PC-3 (cell line): ENCODE data around the gene SRPX2. TPM values are rescaled to one million over a fixed set of nuclear protein-coding genes. Genes with fewer than 3 reads are reported as not detected.
A peak's percentile ranks its signal among the peaks of the same experiment; 100 is the strongest.

Source experiments
- ATAC-seq: fragments of 200-7000 bp; cut with Tn5 transposase; 2 replicates; pipeline ENCODE4 v1.9.1; 2020; ENCODE audit warnings: mild to moderate bottlenecking, moderate library complexity
- BruUV-seq: library from RNA; stranded (reverse); fragments of 400-500 nt; replicated peaks from 2 replicates; lab custom pipeline; 2021; lab: Mats Ljungman, UMichigan
- CTCF ChIA-PET: fragments of 300-600 bp; sonication (Branson Sonifier 250); formaldehyde crosslinking; loops from one replicate; lab custom pipeline; 2022; ENCODE audit warnings: antibody characterized with exemption; lab: Charles Lee
- POLR2A ChIA-PET: fragments of 300-600 bp; sonication (Branson Sonifier 250); formaldehyde crosslinking; loops from one replicate; lab custom pipeline; 2022; ENCODE audit warnings: antibody characterized with exemption; ENCODE audit not compliant: unreplicated experiment; lab: Charles Lee
- DNase-seq: peaks from one replicate; pipeline ENCODE4 v3.0.0-alpha.2; 2015
- H2AFZ ChIP-seq: fragments of 300-600 bp; sonication (generic); 2 replicates; pipeline ENCODE4 v1.6.0; 2016; ENCODE audit warnings: antibody characterized with exemption, low read length
- H3F3A ChIP-seq: fragments of 300-600 bp; sonication (generic); one replicate; pipeline ENCODE4 v1.6.0; 2017; ENCODE audit warnings: antibody characterized with exemption, low read length, control low read depth, mild to moderate bottlenecking; ENCODE audit not compliant: unreplicated experiment
- H3K27ac ChIP-seq: fragments of 300-600 bp; sonication (generic); 2 replicates; pipeline ENCODE4 v1.5.1; 2016; ENCODE audit warnings: mild to moderate bottlenecking, low read length
- H3K27me3 ChIP-seq: fragments of 300-600 bp; sonication (generic); 2 replicates; pipeline ENCODE4 v1.6.1; 2016; ENCODE audit warnings: low read length, mixed read lengths
- H3K36me3 ChIP-seq: fragments of 300-600 bp; sonication (generic); 2 replicates; pipeline ENCODE4 v1.6.1; 2016; ENCODE audit warnings: low read depth, mixed run types, low read length, mixed read lengths
- H3K4me1 ChIP-seq: fragments of 300-600 bp; sonication (generic); 2 replicates; pipeline ENCODE4 v1.5.1; 2016; ENCODE audit warnings: low read length; ENCODE audit not compliant: insufficient read depth
- H3K4me2 ChIP-seq: fragments of 300-600 bp; sonication (generic); 2 replicates; pipeline ENCODE4 v1.6.0; 2016; ENCODE audit warnings: low read length
- H3K4me3 ChIP-seq: fragments of 300-600 bp; sonication (generic); 2 replicates; pipeline ENCODE4 v1.5.1; 2016; ENCODE audit warnings: mild to moderate bottlenecking, low read length, mixed read lengths
- H3K79me2 ChIP-seq: fragments of 300-600 bp; sonication (generic); 2 replicates; pipeline ENCODE4 v1.6.1; 2017; ENCODE audit warnings: low read length, mixed read lengths
- H3K9ac ChIP-seq: fragments of 300-600 bp; sonication (generic); 2 replicates; pipeline ENCODE4 v1.6.0; 2016; ENCODE audit warnings: mild to moderate bottlenecking, low read length
- H3K9me2 ChIP-seq: fragments of 300-600 bp; sonication (generic); replicated peaks from 2 replicates; pipeline ENCODE4 v1.6.1; 2016; ENCODE audit warnings: mixed run types, low read length, mixed read lengths
- H3K9me3 ChIP-seq: fragments of 300-600 bp; sonication (generic); 2 replicates; pipeline ENCODE4 v1.6.1; 2016; ENCODE audit warnings: low read length, mixed read lengths
- H4K20me1 ChIP-seq: fragments of 300-600 bp; sonication (generic); 2 replicates; pipeline ENCODE4 v1.6.1; 2016; ENCODE audit warnings: low read length, mixed read lengths
- EZH2 ChIP-seq: fragments of 300-600 bp; sonication (generic); IDR thresholded peaks from one replicate; pipeline ENCODE4 v1.6.1; 2017; ENCODE audit warnings: antibody characterized with exemption, mild to moderate bottlenecking, low read length; ENCODE audit not compliant: unreplicated experiment
- EZH2phosphoT487 ChIP-seq: fragments of 300-600 bp; sonication (generic); IDR thresholded peaks from 2 replicates; pipeline ENCODE4 v1.6.1; 2018; ENCODE audit warnings: mild to moderate bottlenecking, antibody characterized with exemption, low read length, borderline replicate concordance
- intact Hi-C: fragments of 100-400 bp; cut with micrococcal nuclease; formaldehyde crosslinking; loops from 2 replicates; pipeline ENCODE4 v1.9.0; 2023
- total RNA-seq: library from RNA; depleted of rRNA; stranded (reverse); fragments of >200 nt; gene quantifications from 2 replicates; pipeline ENCODE4 v1.2.3, GENCODE V29; 2014
- TF ChIP-seq, protein P1 (sequence below): fragments of 300-600 bp; sonication (generic); conservative IDR thresholded peaks from 2 replicates; pipeline ENCODE4 v1.5.1; 2017; ENCODE audit warnings: antibody characterized with exemption, low read depth, mild to moderate bottlenecking, low read length

SRPX2 gene
- total RNA-seq, 1 experiment from 2014 or later: 12.2 TPM

DNA sequence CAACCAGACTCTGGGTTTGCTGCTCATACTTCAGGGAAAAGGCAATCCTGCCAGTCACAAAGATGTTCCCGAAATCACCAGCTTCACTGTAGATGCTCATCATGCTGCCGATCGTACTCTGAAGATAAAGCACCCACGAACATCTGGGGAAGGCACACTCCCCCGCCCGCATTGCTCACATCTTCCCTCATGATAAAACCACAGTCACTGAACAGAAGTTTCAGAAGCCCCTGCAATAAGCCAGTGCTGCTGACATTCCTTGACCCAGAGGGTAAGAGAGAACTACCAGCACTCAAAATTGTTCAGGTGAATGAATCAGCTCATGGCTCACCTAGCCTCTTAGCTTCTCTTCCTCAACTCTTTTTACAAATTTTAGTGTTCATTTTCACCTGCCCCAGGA lies 43.1 kb downstream of the SRPX2 start:
- TF ChIP-seq EZH2phosphoT487 (no peak), EZH2 (no peak)
- TF ChIP-seq, protein P1, sequence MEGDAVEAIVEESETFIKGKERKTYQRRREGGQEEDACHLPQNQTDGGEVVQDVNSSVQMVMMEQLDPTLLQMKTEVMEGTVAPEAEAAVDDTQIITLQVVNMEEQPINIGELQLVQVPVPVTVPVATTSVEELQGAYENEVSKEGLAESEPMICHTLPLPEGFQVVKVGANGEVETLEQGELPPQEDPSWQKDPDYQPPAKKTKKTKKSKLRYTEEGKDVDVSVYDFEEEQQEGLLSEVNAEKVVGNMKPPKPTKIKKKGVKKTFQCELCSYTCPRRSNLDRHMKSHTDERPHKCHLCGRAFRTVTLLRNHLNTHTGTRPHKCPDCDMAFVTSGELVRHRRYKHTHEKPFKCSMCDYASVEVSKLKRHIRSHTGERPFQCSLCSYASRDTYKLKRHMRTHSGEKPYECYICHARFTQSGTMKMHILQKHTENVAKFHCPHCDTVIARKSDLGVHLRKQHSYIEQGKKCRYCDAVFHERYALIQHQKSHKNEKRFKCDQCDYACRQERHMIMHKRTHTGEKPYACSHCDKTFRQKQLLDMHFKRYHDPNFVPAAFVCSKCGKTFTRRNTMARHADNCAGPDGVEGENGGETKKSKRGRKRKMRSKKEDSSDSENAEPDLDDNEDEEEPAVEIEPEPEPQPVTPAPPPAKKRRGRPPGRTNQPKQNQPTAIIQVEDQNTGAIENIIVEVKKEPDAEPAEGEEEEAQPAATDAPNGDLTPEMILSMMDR: no peak
- no peaks in the 10 kb centered on the region for H3K36me3 ChIP-seq
- H3K9me2 ChIP-seq: no peaks in the 10 kb centered on the region
- no peak overlapping the region for H3K27ac ChIP-seq
- H3K4me1 ChIP-seq: peaks cover 13% of the 10 kb centered on the region
- DNase-seq (no peak), ATAC-seq (no peak)
- BruUV-seq: no TSS peak
- no peaks in the 10 kb centered on the region for H4K20me1 ChIP-seq
- no peaks in the 10 kb centered on the region for H3K79me2 ChIP-seq
- no peaks in the 10 kb centered on the region for H3K9me3 ChIP-seq
- H3K4me3 ChIP-seq: no peak overlapping the region
- ChIA-PET CTCF (no interaction called here), POLR2A (no interaction called here)
- no peak overlapping the region for H3K4me2 ChIP-seq
- H3F3A ChIP-seq: no peaks in the 10 kb centered on the region
- no peak overlapping the region for H3K9ac ChIP-seq
- no peaks in the 10 kb centered on the region for H3K27me3 ChIP-seq
- H2AFZ ChIP-seq: no peak overlapping the region
- intact Hi-C loops: loop anchor here (10.0 kb wide), 1 partner anchor 172 kb away; no protein-coding TSS in a partner anchor

DNA sequence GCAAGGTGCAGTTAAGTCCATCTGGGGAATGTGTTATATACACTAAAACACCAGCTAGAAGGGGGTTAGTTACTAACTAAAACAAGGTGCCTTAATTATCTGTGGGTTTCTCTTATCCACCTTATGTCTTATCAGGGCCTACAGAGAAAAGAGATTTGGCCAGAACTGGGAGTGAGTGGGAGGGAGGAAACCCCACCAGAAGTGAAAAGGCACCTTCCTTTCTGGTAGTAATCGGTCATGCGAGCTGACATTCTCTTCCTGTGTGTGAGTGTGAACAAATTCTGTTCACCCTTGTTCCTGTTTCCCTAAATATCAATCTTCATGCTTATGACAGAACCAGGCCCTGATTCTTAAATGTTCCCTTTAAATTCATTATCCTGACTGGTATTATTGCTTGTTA lies 43.5 kb downstream of the SRPX2 start:
- no peaks in the 10 kb centered on the region for H3F3A ChIP-seq
- H3K27ac ChIP-seq: no peak overlapping the region
- no peaks in the 10 kb centered on the region for H3K79me2 ChIP-seq
- BruUV-seq: no TSS peak
- no peak for ATAC-seq
- TF ChIP-seq, protein P1: no peak
- TF ChIP-seq EZH2phosphoT487: no peak
- no peak for TF ChIP-seq EZH2
- no peaks in the 10 kb centered on the region for H3K27me3 ChIP-seq
- H3K4me1 ChIP-seq: peaks cover 13% of the 10 kb centered on the region
- ChIA-PET CTCF (no interaction called here), POLR2A (no interaction called here)
- H3K4me3 ChIP-seq: no peak overlapping the region
- no peaks in the 10 kb centered on the region for H3K9me3 ChIP-seq
- no peak overlapping the region for H2AFZ ChIP-seq
- H4K20me1 ChIP-seq: no peaks in the 10 kb centered on the region
- DNase-seq: no peak
- no peaks in the 10 kb centered on the region for H3K36me3 ChIP-seq
- no peak overlapping the region for H3K4me2 ChIP-seq
- no peaks in the 10 kb centered on the region for H3K9me2 ChIP-seq
- H3K9ac ChIP-seq: no peak overlapping the region
- intact Hi-C loops: loop anchor here (10.0 kb wide), 1 partner anchor 173 kb away; no protein-coding TSS in a partner anchor

DNA sequence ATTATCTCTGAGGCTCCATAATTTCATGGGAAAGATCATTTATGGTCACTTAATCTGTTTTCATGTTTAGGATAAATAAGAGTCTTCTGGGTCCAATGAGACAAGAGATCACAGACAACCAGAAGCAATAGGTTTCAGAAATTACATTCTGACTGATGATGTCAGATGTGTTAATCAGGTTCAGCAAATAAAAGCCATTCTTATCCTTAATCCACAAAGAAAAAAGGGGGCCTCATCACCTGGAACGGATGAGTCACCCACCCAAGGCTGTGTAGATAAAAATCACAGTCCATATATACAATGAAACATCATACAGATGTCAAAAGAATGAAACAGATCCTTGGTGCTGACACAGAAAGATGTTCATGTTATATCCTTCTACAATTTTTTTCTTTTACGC lies 51.3 kb downstream of the SRPX2 start:
- ChIA-PET CTCF (no interaction called here), POLR2A (no interaction called here)
- H3K36me3 ChIP-seq: no peaks in the 10 kb centered on the region
- BruUV-seq: no TSS peak
- H3K9me3 ChIP-seq: no peaks in the 10 kb centered on the region
- H3K9ac ChIP-seq: peak overlapping the region; percentile 38; the same call in 1 of the 2 replicates
- no peaks in the 10 kb centered on the region for H3K79me2 ChIP-seq
- peaks cover 25% of the 10 kb centered on the region for H3K4me1 ChIP-seq
- peak overlapping the region; percentile 76 for H3K27ac ChIP-seq
- intact Hi-C loops: loop anchor here (5.0 kb wide), 1 partner anchor 52 kb away; no protein-coding TSS in a partner anchor
- ATAC-seq (no peak), DNase-seq (peak; percentile 54)
- no peaks in the 10 kb centered on the region for H4K20me1 ChIP-seq
- no peaks in the 10 kb centered on the region for H3K27me3 ChIP-seq
- no peak for TF ChIP-seq EZH2
- TF ChIP-seq, protein P1: no peak
- no peak for TF ChIP-seq EZH2phosphoT487
- no peaks in the 10 kb centered on the region for H3F3A ChIP-seq
- H3K4me3 ChIP-seq: no peak overlapping the region
- no peak overlapping the region for H2AFZ ChIP-seq
- H3K9me2 ChIP-seq: no peaks in the 10 kb centered on the region
- peak overlapping the region; percentile 30; the same call in 1 of the 2 replicates for H3K4me2 ChIP-seq
